ENCODE results near the gene RNF208.

GRCh38 chr9:137228968-137229896 lies 7.2 kb upstream of the RNF208 start:
- no peak for TF ChIP-seq CTCF (conservative IDR thresholded peaks at IDR 0.05; ENCODE audit: low read depth in 2 of 2)
- no peak for TF ChIP-seq EZH2 (IDR thresholded peaks at IDR 0.05; ENCODE audit: low read depth, unreplicated experiment)
- no peak for TF ChIP-seq REST (IDR thresholded peaks at IDR 0.05; ENCODE audit: unreplicated experiment)
- no peak for TF ChIP-seq POLR2AphosphoS5 (IDR thresholded peaks at IDR 0.05; ENCODE audit: low read depth)
- no peak for TF ChIP-seq CREB1 (CRISPR knock-in tag; IDR thresholded peaks at IDR 0.05; ENCODE audit: low read depth)
- TF ChIP-seq ZNF462 (CRISPR knock-in tag; IDR thresholded peaks at IDR 0.05): no peak
- no peak for TF ChIP-seq EZH2phosphoT487 (IDR thresholded peaks at IDR 0.05; ENCODE audit: unreplicated experiment)

Data from GM23338 (cell line).